Brain microvascular endothelial cell (primary cell): Measurements from ENCODE around the gene ST6GALNAC5.

Source experiments
- DNase-seq: peaks from one replicate; pipeline ENCODE4 v3.0.0-alpha.2; 2020
- H3K27ac ChIP-seq: fragments of 250-450 bp; sonication (Bioruptor Pico); 2 replicates; pipeline ENCODE4 v1.5.1; 2020; ENCODE audit warnings: mild to moderate bottlenecking, moderate library complexity
- H3K27me3 ChIP-seq: fragments of 250-450 bp; sonication (Bioruptor Pico); replicated peaks from 2 replicates; pipeline ENCODE4 v1.5.1; 2020; ENCODE audit warnings: mild to moderate bottlenecking
- H3K36me3 ChIP-seq: fragments of 250-450 bp; sonication (Bioruptor Pico); replicated peaks from 2 replicates; pipeline ENCODE4 v1.5.1; 2020; ENCODE audit warnings: mild to moderate bottlenecking
- H3K4me3 ChIP-seq: 2 replicates; pipeline ENCODE4 v1.5.1; 2011; ENCODE audit warnings: low read depth, mild to moderate bottlenecking, control low read depth, low read length, moderate library complexity
- in situ Hi-C: cut with HindIII; loops from 2 replicates; pipeline ENCODE4 v1.10.0; 2017; ENCODE audit warnings: low sequenced_read_pairs, low pct_ligation_motif_present
- TF ChIP-seq, protein P1 (sequence below): IDR thresholded peaks from 2 replicates; pipeline ENCODE4 v1.5.1; 2011; ENCODE audit warnings: low read depth, mild to moderate bottlenecking, moderate library complexity, low read length, control low read depth, inconsistent platforms; ENCODE audit errors: missing control alignments

The ST6GALNAC5 gene

DNA sequence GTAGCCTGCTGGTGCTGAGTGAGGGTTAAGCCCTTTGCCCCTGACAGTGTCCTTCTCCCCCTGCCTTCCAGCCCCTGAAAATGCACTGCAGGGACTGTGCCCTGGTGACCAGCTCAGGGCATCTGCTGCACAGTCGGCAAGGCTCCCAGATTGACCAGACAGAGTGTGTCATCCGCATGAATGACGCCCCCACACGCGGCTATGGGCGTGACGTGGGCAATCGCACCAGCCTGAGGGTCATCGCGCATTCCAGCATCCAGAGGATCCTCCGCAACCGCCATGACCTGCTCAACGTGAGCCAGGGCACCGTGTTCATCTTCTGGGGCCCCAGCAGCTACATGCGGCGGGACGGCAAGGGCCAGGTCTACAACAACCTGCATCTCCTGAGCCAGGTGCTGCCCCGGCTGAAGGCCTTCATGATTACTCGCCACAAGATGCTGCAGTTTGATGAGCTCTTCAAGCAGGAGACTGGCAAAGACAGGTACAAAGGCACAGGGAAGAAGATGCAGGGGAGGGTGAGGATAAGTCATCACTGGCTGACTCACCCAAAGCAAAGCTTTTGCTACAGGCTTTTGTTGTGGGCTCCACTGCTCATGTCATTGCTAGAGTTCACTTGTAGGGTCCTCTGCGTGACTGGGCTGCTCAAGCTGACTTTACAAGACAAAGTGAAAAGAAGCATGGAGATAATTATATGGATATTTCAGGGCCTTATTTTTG, 177.0 kb downstream of the ST6GALNAC5 start:
- TF ChIP-seq, protein P1, sequence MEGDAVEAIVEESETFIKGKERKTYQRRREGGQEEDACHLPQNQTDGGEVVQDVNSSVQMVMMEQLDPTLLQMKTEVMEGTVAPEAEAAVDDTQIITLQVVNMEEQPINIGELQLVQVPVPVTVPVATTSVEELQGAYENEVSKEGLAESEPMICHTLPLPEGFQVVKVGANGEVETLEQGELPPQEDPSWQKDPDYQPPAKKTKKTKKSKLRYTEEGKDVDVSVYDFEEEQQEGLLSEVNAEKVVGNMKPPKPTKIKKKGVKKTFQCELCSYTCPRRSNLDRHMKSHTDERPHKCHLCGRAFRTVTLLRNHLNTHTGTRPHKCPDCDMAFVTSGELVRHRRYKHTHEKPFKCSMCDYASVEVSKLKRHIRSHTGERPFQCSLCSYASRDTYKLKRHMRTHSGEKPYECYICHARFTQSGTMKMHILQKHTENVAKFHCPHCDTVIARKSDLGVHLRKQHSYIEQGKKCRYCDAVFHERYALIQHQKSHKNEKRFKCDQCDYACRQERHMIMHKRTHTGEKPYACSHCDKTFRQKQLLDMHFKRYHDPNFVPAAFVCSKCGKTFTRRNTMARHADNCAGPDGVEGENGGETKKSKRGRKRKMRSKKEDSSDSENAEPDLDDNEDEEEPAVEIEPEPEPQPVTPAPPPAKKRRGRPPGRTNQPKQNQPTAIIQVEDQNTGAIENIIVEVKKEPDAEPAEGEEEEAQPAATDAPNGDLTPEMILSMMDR, result no peak
- in situ Hi-C loops, result no loop called here

DNA sequence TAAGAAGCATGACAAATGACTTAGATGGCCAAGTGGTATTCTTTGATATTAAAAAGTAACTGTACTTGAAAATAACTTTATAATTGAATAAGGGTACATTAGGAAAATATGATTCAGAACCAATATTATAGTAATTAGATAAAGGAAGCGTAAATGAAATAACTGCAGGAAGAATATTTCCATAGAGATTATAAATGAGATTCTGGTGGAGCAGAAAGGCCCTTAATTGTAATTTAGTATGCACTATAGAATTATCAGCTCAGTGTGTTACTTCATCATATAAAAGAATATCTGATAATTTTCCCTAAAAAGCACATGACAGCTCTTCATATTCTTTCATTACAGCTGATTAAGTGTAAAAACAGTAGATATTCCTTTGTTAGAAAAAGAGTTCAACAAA, 180.3 kb downstream of the ST6GALNAC5 start:
- Histone ChIP-seq H3K4me3 (no peak overlapping the region), H3K27ac (no peak overlapping the region), H3K36me3 (no peaks in the 10 kb centered on the region), H3K27me3 (no peaks in the 10 kb centered on the region)
- TF ChIP-seq, protein P1, result no peak
- in situ Hi-C loops, result no loop called here
- no peak for DNase-seq

More for the DNA sequence above, 177.0 kb downstream of the ST6GALNAC5 start:
- H3K27me3 ChIP-seq, result no peaks in the 10 kb centered on the region
- H3K36me3 ChIP-seq, result no peaks in the 10 kb centered on the region
- no peak overlapping the region for H3K4me3 ChIP-seq
- H3K27ac ChIP-seq, result no peak overlapping the region
- DNase-seq, result peak; percentile 14

DNA sequence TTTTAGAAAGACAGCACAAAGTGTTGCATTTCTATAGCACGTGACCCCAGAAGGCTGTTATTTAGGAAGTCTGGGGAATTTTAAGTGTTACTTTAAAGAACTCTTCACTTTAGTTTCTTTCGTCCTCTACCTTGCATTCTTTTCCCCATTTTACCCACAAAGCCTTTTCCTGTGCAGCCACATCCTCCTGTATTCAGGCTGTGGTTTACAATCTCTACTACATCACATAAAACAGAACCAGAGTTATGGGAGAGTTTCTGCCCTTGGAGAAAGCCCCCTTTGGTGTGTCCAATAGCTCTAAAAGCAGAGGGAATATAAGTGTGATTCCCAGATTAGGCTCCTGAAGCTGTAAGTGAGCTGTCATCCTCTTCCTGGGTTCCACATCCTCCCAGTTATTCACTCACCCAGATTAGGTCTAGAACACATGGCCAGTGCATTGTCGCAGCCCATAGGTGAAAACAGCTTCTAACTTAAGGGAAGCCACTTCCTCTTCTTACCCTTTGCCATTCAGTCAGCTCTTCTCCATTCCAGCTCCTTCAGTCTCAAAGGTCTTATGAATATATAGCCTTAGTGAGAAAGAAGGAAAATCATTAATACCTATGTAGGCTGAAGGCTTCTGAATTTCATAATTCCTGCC, 180.8 kb downstream of the ST6GALNAC5 start:
- no peaks in the 10 kb centered on the region for H3K36me3 ChIP-seq
- in situ Hi-C loops, result no loop called here
- DNase-seq, result no peak
- no peaks in the 10 kb centered on the region for H3K27me3 ChIP-seq
- H3K27ac ChIP-seq, result no peak overlapping the region
- TF ChIP-seq, protein P1, result no peak
- no peak overlapping the region for H3K4me3 ChIP-seq

DNA sequence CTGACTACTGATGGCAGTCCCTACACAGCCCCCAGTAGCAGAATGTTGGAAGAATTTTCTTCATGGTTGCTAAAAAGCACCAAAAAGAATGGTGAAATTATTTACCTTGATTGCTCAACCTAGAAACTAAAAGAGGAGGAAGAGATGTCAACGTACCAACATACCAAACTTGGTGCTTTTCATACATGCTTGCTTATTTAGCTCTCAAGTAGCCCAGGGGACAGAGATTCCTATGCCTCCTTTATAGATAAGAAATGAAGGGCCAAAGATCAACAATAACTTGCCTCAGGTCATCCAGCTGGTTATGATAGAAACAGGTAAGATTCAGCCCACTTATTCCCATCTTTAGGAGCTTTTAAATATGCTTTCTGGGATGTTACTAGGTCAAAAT, 181.3 kb downstream of the ST6GALNAC5 start:
- DNase-seq, result no peak
- TF ChIP-seq, protein P1, result no peak
- in situ Hi-C loops, result no loop called here

DNA sequence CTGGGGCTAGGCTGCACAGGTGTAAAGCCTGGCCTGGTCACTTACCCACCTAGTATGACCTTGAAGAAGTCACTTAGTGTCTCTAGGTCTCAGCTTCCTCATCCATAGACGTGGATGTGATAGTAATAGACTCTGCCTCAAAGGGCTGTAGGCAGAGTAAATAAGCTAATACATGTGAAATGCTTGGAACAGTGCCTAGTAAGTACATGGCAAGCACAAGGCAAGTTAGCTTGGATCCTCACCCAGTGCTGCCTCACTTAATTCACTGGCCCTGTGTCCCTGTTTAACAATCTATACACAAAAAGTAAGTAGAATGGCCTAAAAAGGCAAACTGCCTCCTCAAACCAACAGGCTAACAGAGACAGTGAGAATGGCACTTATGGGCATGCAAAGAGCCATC, 184.1 kb downstream of the ST6GALNAC5 start:
- TF ChIP-seq, protein P1, result no peak
- DNase-seq, result no peak
- Histone ChIP-seq H3K27me3 (no peaks in the 10 kb centered on the region), H3K4me3 (no peak overlapping the region), H3K27ac (no peak overlapping the region), H3K36me3 (no peaks in the 10 kb centered on the region)
- in situ Hi-C loops, result no loop called here

More for the DNA sequence above, 181.3 kb downstream of the ST6GALNAC5 start:
- Histone ChIP-seq H3K4me3 (no peak overlapping the region), H3K27ac (no peak overlapping the region), H3K27me3 (no peaks in the 10 kb centered on the region), H3K36me3 (no peaks in the 10 kb centered on the region)
